Activated CD4-positive, alpha-beta T cell treated with anti-CD3 and anti-CD28 coated beads, Interleukin-2, amount 10 ng/mL, durations not matched to agents 24 days and 14 days (primary cell): ENCODE results near the gene TC2N. TPM values are rescaled to one million over a fixed set of nuclear protein-coding genes. Genes with fewer than 3 reads are reported as not detected.

Experiments used
- DNase-seq: peaks from one replicate; pipeline ENCODE4 v3.0.0; 2022
- H3K27ac Mint-ChIP-seq: one replicate; pipeline ENCODE4 v1.8.0; 2022; ENCODE audit warnings: mild to moderate bottlenecking, mixed read lengths
- H3K27me3 Mint-ChIP-seq: one replicate; pipeline ENCODE4 v1.8.0; 2022; ENCODE audit warnings: mixed read lengths
- H3K36me3 Mint-ChIP-seq: one replicate; pipeline ENCODE4 v1.8.0; 2022; ENCODE audit warnings: low read depth, mild to moderate bottlenecking, mixed read lengths
- H3K4me1 Mint-ChIP-seq: one replicate; pipeline ENCODE4 v1.8.0; 2021; ENCODE audit warnings: mixed read lengths
- H3K4me3 Mint-ChIP-seq: one replicate; pipeline ENCODE4 v1.8.0; 2022; ENCODE audit warnings: mild to moderate bottlenecking, moderate library complexity, mixed read lengths
- H3K9me3 Mint-ChIP-seq: one replicate; pipeline ENCODE4 v1.8.0; 2021; ENCODE audit warnings: mixed read lengths
- intact Hi-C: fragments of 100-400 bp; cut with micrococcal nuclease; formaldehyde crosslinking; loops from one replicate; pipeline ENCODE4 v1.15.1; 2023
- total RNA-seq: library from RNA; stranded (reverse); gene quantifications from 2 replicates; pipeline ENCODE4 v1.2.3, GENCODE V29; 2022

The TC2N gene
- total RNA-seq, 1 donor from 2014 or later, result 18.6 TPM

DNA sequence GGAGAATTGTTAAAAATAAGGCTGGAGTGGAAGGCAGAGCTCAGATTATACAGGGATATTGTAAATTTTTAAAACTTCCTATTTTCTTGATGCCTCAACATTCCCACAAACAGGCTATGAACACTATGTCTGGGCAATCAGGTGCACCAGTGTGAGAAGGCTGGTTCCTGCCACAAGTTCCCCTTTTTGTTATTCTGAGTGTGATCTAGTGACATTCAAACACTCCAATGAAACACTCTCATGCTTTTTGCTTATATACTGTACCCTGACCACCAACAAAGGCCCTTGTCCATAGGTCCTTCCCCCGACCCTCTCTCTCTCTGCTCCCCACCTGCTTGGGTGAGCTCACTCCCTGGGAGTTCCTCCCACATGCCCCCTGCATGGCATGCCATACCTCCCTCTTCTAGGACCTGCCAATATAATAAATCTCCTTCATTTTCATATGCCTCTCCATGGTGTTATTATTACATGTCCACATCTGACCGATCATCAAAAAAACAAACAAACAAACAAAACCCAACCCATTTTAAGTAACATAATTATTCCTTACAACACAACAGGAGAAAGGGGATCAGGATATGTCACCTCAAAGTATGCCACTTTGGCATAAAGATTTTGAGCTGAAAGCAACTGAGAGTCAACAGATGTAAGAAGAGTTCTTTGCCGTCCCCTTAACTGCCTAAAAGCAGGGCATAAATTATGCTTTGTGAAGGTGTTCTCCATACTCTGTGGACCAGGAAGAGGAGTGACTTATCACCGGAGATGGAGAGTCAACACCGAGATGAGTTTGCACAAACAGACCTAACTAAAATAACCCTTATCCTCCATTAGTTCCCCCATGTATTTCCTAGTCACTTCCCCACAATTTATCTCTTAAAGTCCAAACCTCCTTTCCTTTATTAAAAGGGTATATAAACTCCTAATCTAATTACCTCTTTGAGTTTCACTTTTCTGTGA, 92.9 kb downstream of the TC2N start:
- intact Hi-C loops, result no loop called here
- DNase-seq, result no peak
- Mint-ChIP-seq H3K9me3 (no peaks in the 10 kb centered on the region), H3K4me1 (peaks cover 8% of the 10 kb centered on the region), H3K4me3 (no peak overlapping the region), H3K27me3 (no peaks in the 10 kb centered on the region), H3K27ac (no peak overlapping the region), H3K36me3 (peaks cover 31% of the 10 kb centered on the region)

DNA sequence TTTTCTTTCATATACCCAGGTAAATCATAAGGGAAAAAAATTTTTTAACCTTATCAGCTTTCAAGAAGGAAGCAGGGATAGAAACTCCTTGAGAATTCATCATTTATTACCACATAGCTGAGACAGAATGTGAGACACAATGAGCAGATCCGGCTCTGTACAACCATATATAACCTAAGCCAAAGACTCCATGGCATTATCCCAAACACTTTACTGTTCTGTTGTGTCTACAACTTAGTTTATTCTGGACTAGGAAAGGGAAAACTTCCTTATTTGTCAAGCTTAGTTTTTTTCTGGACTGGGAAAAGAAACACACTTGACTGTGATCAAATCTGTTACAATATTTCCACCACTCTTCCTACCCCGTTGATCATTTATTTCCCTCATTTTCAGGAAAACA, 97.2 kb downstream of the TC2N start:
- Mint-ChIP-seq H3K27me3 (no peaks in the 10 kb centered on the region), H3K9me3 (no peaks in the 10 kb centered on the region), H3K4me3 (no peak overlapping the region), H3K4me1 (peaks cover 5% of the 10 kb centered on the region), H3K36me3 (peaks cover 29% of the 10 kb centered on the region), H3K27ac (no peak overlapping the region)
- intact Hi-C loops, result no loop called here
- DNase-seq, result no peak

DNA sequence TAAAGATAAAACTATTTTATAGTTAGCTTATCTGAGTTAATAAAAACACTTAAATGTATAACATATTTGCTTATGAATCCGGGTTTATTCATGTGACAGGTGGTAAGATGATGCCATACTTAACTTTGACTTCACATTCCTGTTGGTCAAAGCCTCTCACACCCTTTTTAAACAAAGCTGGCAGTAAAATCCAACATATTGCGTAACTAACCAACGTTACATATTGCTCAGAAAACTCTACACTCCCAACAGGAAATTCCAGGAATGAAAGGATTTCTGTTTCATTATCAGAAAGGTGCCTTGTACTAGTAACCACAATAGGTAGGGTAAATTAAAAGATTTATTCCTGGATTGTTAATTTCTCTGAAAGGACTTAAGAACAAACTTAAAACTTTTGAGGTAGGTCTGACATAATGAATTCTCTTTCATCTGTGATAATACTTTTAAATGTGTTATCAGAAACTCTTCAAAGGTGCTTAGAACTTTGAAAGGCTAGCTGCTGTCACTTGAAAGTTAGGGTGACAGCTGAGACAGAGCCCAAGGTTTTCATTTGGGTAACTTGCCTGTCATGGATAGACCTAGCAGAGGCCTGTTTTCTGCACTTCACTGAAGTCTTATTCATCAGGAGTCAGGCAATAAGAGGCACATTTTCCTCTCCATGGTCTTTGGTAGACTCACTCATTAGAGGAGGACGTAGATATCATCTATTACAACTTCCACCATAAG, 111.6 kb downstream of the TC2N start:
- no peak overlapping the region for H3K4me3 Mint-ChIP-seq

DNA sequence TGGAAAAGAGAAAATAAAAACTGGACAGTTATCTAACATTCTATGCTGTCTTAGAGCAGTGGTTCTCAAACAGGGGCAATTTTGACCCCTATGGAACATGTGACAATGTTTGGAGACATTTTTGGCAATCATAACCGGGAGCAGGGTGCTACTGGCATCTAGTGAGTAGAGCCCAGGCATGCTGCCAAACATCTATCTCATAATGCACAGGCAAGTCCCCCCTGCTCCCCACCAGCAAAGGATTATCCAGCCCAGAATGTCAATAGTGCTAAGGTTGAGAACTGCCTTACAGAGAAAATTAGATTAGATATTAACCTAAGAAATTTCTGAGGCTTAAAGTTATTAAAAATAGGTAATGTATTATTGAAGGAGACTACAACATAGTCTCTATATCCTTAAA, 112.5 kb downstream of the TC2N start:
- DNase-seq, result no peak
- Mint-ChIP-seq H3K36me3 (peaks cover 20% of the 10 kb centered on the region), H3K4me1 (no peaks in the 10 kb centered on the region), H3K27me3 (no peaks in the 10 kb centered on the region), H3K4me3 (no peak overlapping the region), H3K9me3 (peaks cover 3% of the 10 kb centered on the region), H3K27ac (no peak overlapping the region)
- intact Hi-C loops, result no loop called here

More for the DNA sequence above, 111.6 kb downstream of the TC2N start:
- H3K9me3 Mint-ChIP-seq, result peaks cover 10% of the 10 kb centered on the region
- intact Hi-C loops, result no loop called here
- no peaks in the 10 kb centered on the region for H3K4me1 Mint-ChIP-seq
- no peak for DNase-seq
- H3K27ac Mint-ChIP-seq, result no peak overlapping the region
- peaks cover 27% of the 10 kb centered on the region for H3K36me3 Mint-ChIP-seq
- no peaks in the 10 kb centered on the region for H3K27me3 Mint-ChIP-seq

DNA sequence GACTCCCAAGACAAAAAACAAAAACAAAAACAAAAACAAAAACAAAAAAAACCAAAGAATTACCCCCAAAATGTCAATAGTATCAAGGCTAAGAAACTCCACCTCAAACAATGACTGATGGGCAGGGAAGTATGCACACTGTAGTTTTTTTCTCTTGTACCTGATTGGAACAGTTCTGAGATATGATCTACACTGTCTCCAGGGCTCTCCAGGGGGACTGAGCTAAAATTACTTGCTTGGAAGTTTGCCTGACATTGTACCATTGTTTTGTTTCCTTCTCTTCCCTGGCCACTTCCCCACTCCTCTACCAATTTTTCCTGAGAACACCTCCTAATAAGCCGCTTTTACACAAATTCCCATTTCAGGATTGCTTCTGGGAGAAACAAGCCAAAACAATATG, 113.2 kb downstream of the TC2N start:
- no peaks in the 10 kb centered on the region for H3K9me3 Mint-ChIP-seq

DNA sequence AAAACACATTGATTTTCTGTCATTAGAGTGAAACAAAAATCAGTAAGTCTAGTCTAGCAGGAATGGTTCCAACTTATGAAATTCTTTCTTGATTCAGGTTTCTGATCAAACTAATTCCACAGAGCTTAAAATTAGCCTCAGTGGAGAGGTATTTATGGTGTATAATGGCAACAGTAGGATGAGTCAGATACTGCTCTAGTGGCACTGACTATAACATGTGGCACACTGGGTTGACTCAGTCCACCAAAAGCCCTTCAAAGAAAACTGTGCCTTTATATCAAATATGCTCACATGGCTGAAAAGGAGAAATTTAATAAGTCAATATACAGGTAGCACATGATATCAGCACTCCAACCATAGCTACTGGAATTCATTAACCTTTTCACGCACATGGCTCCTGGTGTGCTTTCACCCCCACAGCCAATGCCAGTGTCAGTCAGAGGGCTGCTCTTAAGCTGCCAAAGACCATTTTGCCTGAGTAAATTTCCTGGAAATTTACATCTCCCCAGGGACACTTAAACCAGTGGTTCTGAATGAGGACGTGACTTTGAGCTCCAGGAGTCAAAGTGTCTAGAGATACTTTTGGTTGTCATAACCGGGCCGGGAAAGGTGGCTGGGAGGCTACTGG, 113.7 kb downstream of the TC2N start:
- H3K27me3 Mint-ChIP-seq, result no peaks in the 10 kb centered on the region
- H3K4me3 Mint-ChIP-seq, result no peak overlapping the region
- DNase-seq, result no peak
- peaks cover 9% of the 10 kb centered on the region for H3K36me3 Mint-ChIP-seq
- no peaks in the 10 kb centered on the region for H3K9me3 Mint-ChIP-seq
- no peaks in the 10 kb centered on the region for H3K4me1 Mint-ChIP-seq
- no peak overlapping the region for H3K27ac Mint-ChIP-seq
- intact Hi-C loops, result no loop called here

More for the DNA sequence above, 113.2 kb downstream of the TC2N start:
- DNase-seq, result no peak
- peaks cover 14% of the 10 kb centered on the region for H3K36me3 Mint-ChIP-seq
- no peaks in the 10 kb centered on the region for H3K4me1 Mint-ChIP-seq
- H3K4me3 Mint-ChIP-seq, result no peak overlapping the region
- no peak overlapping the region for H3K27ac Mint-ChIP-seq
- intact Hi-C loops, result no loop called here
- H3K27me3 Mint-ChIP-seq, result no peaks in the 10 kb centered on the region

DNA sequence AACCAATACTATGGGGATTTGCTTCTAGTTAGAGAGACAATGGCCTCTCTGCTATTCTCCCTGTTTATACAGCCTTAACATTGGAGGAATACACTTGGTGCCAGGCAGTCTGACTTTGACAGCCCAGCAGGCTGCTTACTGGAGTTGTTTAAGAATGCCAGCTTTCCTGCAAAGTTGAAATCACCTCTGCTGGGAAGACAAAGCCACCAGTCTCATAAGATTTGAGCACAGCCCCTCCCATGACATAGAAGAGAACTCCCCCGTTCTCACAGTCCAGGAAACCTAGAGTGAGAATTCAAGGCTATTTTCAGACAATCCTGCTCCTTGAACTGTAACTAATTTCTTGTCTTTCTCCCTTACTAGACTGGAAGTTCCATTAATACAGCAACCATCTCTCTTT, 114.4 kb downstream of the TC2N start:
- Mint-ChIP-seq H3K9me3 (no peaks in the 10 kb centered on the region), H3K27me3 (no peaks in the 10 kb centered on the region), H3K36me3 (peaks cover 3% of the 10 kb centered on the region), H3K27ac (no peak overlapping the region), H3K4me1 (no peaks in the 10 kb centered on the region), H3K4me3 (no peak overlapping the region)
- intact Hi-C loops, result no loop called here
- no peak for DNase-seq

DNA sequence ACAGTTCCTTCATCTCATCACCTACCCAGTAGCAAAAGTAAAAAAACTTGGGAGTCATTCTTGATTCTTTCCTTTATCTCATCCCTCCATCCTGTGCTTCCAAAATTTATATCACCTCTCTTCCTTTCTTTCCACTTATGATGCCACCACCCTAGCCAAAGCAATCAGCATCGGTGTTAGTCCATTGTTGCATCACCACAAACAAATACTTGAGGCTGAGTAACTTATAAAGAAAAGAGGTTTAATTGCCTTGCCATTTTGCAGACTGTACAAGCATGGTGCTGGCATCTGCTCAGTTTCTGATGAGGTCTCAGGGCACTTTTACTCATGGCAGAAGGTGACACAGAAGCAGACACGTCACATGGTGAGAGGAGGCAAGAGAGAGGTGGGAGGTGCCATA, 115.6 kb downstream of the TC2N start:
- no peak overlapping the region for H3K27ac Mint-ChIP-seq
- no peaks in the 10 kb centered on the region for H3K4me1 Mint-ChIP-seq
- H3K9me3 Mint-ChIP-seq, result no peaks in the 10 kb centered on the region
- H3K27me3 Mint-ChIP-seq, result no peaks in the 10 kb centered on the region
- H3K36me3 Mint-ChIP-seq, result no peaks in the 10 kb centered on the region
- no peak overlapping the region for H3K4me3 Mint-ChIP-seq
- DNase-seq, result no peak
- intact Hi-C loops, result no loop called here

DNA sequence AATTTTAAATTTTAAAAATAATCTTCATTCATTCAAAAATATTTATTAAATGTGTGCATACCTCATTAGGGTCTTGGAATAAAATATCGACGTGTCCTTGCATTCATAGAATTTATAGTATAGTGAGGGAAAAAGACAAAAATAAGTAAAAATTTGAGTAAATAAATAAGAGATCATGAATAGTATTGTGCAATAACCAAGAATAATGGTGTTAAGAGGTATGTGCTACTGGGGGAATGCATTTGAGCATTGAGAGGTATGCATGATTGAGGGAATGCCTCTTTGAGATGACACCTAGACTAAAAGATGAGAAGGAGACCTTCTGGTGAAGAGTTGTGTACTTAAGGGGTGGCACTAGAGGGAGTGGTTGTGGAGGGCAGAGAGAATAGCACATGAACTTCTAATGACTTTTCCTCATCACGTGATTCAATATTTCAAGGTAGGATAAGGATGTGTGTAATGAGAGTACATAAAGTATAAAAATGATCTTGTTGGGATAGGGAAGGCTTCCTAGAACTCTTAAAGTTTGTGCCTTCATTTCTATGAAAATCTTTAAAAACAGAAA, 116.6 kb downstream of the TC2N start:
- intact Hi-C loops, result no loop called here
- DNase-seq, result no peak
- no peak overlapping the region for H3K27ac Mint-ChIP-seq
- H3K4me1 Mint-ChIP-seq, result no peaks in the 10 kb centered on the region
- H3K27me3 Mint-ChIP-seq, result no peaks in the 10 kb centered on the region
- no peaks in the 10 kb centered on the region for H3K9me3 Mint-ChIP-seq
- no peaks in the 10 kb centered on the region for H3K36me3 Mint-ChIP-seq
- no peak overlapping the region for H3K4me3 Mint-ChIP-seq

DNA sequence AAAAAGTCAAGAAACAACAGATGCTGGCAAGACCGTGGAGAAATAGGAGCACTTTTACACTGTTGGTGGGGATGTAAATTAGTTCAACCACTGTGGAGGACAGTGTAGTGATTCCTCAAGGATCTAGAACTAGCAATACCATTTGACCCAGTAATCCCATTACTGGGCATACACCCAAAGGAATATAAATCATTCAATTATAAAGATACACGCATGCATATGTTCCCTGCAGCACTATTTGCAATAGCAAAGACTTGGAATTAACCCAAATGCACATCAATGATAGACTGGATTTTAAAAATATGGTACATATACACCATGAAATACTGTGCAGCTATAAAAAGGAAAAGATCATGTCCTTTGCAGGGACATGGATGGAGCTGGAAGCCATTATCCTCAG, 117.5 kb downstream of the TC2N start:
- no peaks in the 10 kb centered on the region for H3K4me1 Mint-ChIP-seq
- no peak for DNase-seq
- H3K9me3 Mint-ChIP-seq, result no peaks in the 10 kb centered on the region
- H3K36me3 Mint-ChIP-seq, result no peaks in the 10 kb centered on the region
- intact Hi-C loops, result no loop called here
- H3K4me3 Mint-ChIP-seq, result no peak overlapping the region
- no peaks in the 10 kb centered on the region for H3K27me3 Mint-ChIP-seq
- no peak overlapping the region for H3K27ac Mint-ChIP-seq

DNA sequence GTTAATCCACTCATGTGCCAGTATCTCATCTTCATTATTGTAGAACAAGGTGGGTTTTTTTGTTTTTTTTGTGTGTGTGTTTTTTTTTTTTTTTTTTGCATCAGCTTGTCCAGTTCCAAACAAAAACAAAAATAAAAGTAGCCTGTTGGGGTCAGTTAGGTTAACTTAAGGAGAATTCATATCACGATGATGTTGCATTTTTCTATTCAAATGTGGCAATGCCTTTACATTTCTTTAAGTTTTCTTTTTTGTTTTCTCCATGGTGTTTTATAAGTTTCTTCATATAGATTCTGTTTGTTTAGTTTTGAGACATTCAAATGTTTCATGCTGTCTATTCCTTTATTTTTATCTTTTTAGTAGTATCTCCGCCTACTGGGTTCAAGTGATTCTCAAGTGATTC, 119.3 kb downstream of the TC2N start:
- intact Hi-C loops, result no loop called here
- no peak for DNase-seq
- H3K4me3 Mint-ChIP-seq, result no peak overlapping the region
- no peaks in the 10 kb centered on the region for H3K4me1 Mint-ChIP-seq
- peaks cover 7% of the 10 kb centered on the region for H3K9me3 Mint-ChIP-seq
- H3K27me3 Mint-ChIP-seq, result no peaks in the 10 kb centered on the region
- no peaks in the 10 kb centered on the region for H3K36me3 Mint-ChIP-seq
- no peak overlapping the region for H3K27ac Mint-ChIP-seq

DNA sequence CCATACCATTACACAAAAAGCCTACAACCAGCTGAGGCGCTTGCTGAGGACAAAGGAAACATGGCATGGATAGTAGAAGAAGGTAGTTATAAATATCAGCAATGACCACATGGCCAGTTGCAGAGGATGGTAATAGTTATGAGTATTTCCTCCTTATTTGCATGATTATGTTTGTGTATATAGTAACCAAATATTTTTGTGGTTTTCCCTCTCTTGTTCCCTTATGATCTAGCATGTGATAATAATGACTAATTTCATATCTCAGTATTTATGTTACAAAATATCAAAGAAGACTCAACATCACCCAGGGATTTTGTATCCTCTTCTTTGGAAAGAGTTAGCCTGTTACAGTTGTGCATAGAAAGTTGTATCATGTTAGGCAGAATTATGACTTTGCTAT, 122.0 kb downstream of the TC2N start:
- no peak for DNase-seq
- Mint-ChIP-seq H3K4me3 (no peak overlapping the region), H3K27ac (no peak overlapping the region), H3K4me1 (no peaks in the 10 kb centered on the region), H3K36me3 (no peaks in the 10 kb centered on the region), H3K27me3 (no peaks in the 10 kb centered on the region), H3K9me3 (peaks cover 7% of the 10 kb centered on the region)
- intact Hi-C loops, result no loop called here

DNA sequence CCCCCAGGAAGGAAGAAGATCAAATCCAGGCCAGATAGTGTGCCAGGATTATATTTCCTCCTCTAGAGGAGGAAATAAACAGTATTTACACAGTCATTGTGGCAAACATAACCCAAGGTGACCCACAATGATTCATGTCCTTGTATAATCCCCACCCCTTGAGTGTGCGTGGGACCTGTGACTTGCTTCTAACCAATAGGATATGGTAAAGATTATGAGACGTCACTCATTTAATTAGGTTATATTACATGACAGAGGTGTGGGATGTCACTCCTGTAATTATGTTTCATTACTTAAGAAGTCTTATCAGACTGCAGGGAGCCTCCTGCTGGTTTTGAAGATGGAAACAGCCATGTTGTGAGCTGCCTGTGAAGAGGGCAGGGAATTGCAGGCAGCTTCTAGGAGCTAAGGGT, 123.3 kb downstream of the TC2N start:
- peaks cover 12% of the 10 kb centered on the region for H3K9me3 Mint-ChIP-seq
- no peaks in the 10 kb centered on the region for H3K27me3 Mint-ChIP-seq
- intact Hi-C loops, result no loop called here
- no peaks in the 10 kb centered on the region for H3K36me3 Mint-ChIP-seq
- H3K4me3 Mint-ChIP-seq, result no peak overlapping the region
- no peak overlapping the region for H3K27ac Mint-ChIP-seq
- DNase-seq, result no peak
- H3K4me1 Mint-ChIP-seq, result no peaks in the 10 kb centered on the region

DNA sequence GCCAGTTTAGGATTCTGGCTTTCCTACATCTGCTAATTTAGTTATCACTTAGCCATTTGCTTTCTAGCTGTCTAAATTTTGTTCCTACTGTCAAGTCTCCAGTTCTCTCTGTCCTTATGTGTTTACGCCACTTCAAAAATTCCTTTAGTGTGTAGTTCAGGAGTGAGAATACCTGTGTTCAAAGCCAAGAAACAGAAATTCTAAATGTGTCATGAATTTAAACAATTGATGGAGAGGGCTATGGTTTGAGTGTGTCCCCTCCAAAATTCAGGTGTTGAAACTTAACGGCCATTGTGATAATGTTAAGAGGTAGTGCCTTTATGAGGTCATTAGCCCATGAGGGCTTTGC, 124.1 kb downstream of the TC2N start:
- no peak overlapping the region for H3K4me3 Mint-ChIP-seq
- H3K27ac Mint-ChIP-seq, result no peak overlapping the region
- intact Hi-C loops, result no loop called here

More for the DNA sequence above, 124.1 kb downstream of the TC2N start:
- no peaks in the 10 kb centered on the region for H3K27me3 Mint-ChIP-seq
- H3K36me3 Mint-ChIP-seq, result no peaks in the 10 kb centered on the region
- H3K4me1 Mint-ChIP-seq, result no peaks in the 10 kb centered on the region
- H3K9me3 Mint-ChIP-seq, result peaks cover 15% of the 10 kb centered on the region
- DNase-seq, result no peak
